Chondrocyte (in vitro differentiated cells): ENCODE data around the gene NEK6. TPM values are rescaled to one million over a fixed set of nuclear protein-coding genes. Genes with fewer than 3 reads are reported as not detected.
A peak's percentile ranks its signal among the peaks of the same experiment; 100 is the strongest.

ENCODE experiments used
- DNase-seq: peaks from one replicate; pipeline ENCODE4 v3.0.0; 2021; ENCODE audit warnings: mixed read lengths, low spot score
- H3K27ac Mint-ChIP-seq: one replicate; pipeline ENCODE4 v1.8.0; 2021; ENCODE audit warnings: mild to moderate bottlenecking, moderate library complexity, mixed read lengths; ENCODE audit not compliant: unreplicated experiment
- H3K27me3 Mint-ChIP-seq: 2 replicates; pipeline ENCODE4 v1.8.0; 2021; ENCODE audit warnings: low read depth, mixed read lengths
- H3K36me3 Mint-ChIP-seq: 2 replicates; pipeline ENCODE4 v1.8.0; 2021; ENCODE audit warnings: low read depth, mixed read lengths
- H3K4me1 Mint-ChIP-seq: 2 replicates; pipeline ENCODE4 v1.8.0; 2021; ENCODE audit warnings: low read depth, mild to moderate bottlenecking, mixed read lengths
- H3K4me3 Mint-ChIP-seq: one replicate; pipeline ENCODE4 v1.8.0; 2021; ENCODE audit warnings: mild to moderate bottlenecking, moderate library complexity, mixed read lengths; ENCODE audit not compliant: unreplicated experiment
- H3K9me3 Mint-ChIP-seq: 2 replicates; pipeline ENCODE4 v1.8.0; 2021; ENCODE audit warnings: low read depth, mixed read lengths
- CTCF ChIP-seq: fragments of 200-600 bp; sonication (generic); IDR thresholded peaks from 2 replicates; pipeline ENCODE4 v1.5.0; 2021; ENCODE audit warnings: antibody characterized with exemption, mild to moderate bottlenecking, moderate library complexity
- total RNA-seq: library from RNA; stranded (reverse); gene quantifications from 3 replicates; pipeline ENCODE4 v1.2.1, GENCODE V29; 2021

Gene NEK6
- total RNA-seq, 1 donor from 2014 or later = 110 TPM

- Mint-ChIP-seq H3K27ac (peak overlapping the region; percentile 73), H3K4me1 (peaks cover 56% of the 10 kb centered on the region), H3K9me3 (no peaks in the 10 kb centered on the region), H3K4me3 (no peak overlapping the region), H3K27me3 (no peaks in the 10 kb centered on the region), H3K36me3 (peaks cover 9% of the 10 kb centered on the region)
- DNase-seq = no peak
- no peak for TF ChIP-seq CTCF
Measured at GRCh38 chr9:124300312-124300711, 42.6 kb downstream of the NEK6 start.

GRCh38 chr9:124302921-124303320, 45.2 kb downstream of the NEK6 start:
- no peak for TF ChIP-seq CTCF
- peaks cover 13% of the 10 kb centered on the region for H3K36me3 Mint-ChIP-seq
- H3K27ac Mint-ChIP-seq = peak overlapping the region; percentile 17
- no peak for DNase-seq
- H3K4me3 Mint-ChIP-seq = no peak overlapping the region
- H3K9me3 Mint-ChIP-seq = no peaks in the 10 kb centered on the region
- H3K4me1 Mint-ChIP-seq = peaks cover 52% of the 10 kb centered on the region
- no peaks in the 10 kb centered on the region for H3K27me3 Mint-ChIP-seq

GRCh38 chr9:124303762-124304161, 46.0 kb downstream of the NEK6 start:
- H3K36me3 Mint-ChIP-seq = peaks cover 13% of the 10 kb centered on the region
- H3K27me3 Mint-ChIP-seq = no peaks in the 10 kb centered on the region
- DNase-seq = no peak
- H3K9me3 Mint-ChIP-seq = no peaks in the 10 kb centered on the region
- H3K4me1 Mint-ChIP-seq = peaks cover 44% of the 10 kb centered on the region
- H3K27ac Mint-ChIP-seq = no peak overlapping the region
- no peak overlapping the region for H3K4me3 Mint-ChIP-seq
- TF ChIP-seq CTCF = no peak

- DNase-seq = no peak
- Mint-ChIP-seq H3K27ac (peak overlapping the region; percentile 27), H3K4me3 (no peak overlapping the region), H3K36me3 (peaks cover 13% of the 10 kb centered on the region), H3K27me3 (no peaks in the 10 kb centered on the region), H3K9me3 (no peaks in the 10 kb centered on the region), H3K4me1 (peaks cover 42% of the 10 kb centered on the region)
- TF ChIP-seq CTCF = no peak
Measured at GRCh38 chr9:124304285-124304684, 46.5 kb downstream of the NEK6 start.

GRCh38 chr9:124306098-124306735, 48.5 kb downstream of the NEK6 start:
- peaks cover 42% of the 10 kb centered on the region for H3K4me1 Mint-ChIP-seq
- no peak for TF ChIP-seq CTCF
- no peaks in the 10 kb centered on the region for H3K9me3 Mint-ChIP-seq
- no peak overlapping the region for H3K4me3 Mint-ChIP-seq
- H3K36me3 Mint-ChIP-seq = peaks cover 17% of the 10 kb centered on the region
- peak overlapping the region; percentile 97 for H3K27ac Mint-ChIP-seq
- no peaks in the 10 kb centered on the region for H3K27me3 Mint-ChIP-seq
- no peak for DNase-seq
